Cardiac muscle cell (in vitro differentiated cells and primary cell): ENCODE data around the gene RNF212B. TPM values are rescaled to one million over a fixed set of nuclear protein-coding genes. Genes with fewer than 3 reads are reported as not detected.
A peak's percentile ranks its signal among the peaks of the same experiment; 100 is the strongest.

Experiments
- DNase-seq, 2 donors: peaks; one replicate each; pipeline versions ENCODE4 v3.0.0 to v3.0.0-alpha.2; 2010 to 2017; ENCODE audit warnings: low read depth in 1 of 2, low spot score in 1 of 2
- H3K27ac ChIP-seq: fragments of 200-600 bp; sonication (generic); 2 replicates; pipeline ENCODE4 v1.5.1; 2016
- H3K27me3 ChIP-seq: fragments of 200-600 bp; sonication (generic); 2 replicates; pipeline ENCODE4 v1.6.0; 2016; ENCODE audit warnings: control low read depth
- H3K36me3 ChIP-seq: fragments of 200-600 bp; sonication (generic); 2 replicates; pipeline ENCODE4 v1.5.1; 2016; ENCODE audit warnings: control low read depth
- H3K4me1 ChIP-seq: fragments of 200-600 bp; sonication (generic); 2 replicates; pipeline ENCODE4 v1.8.1; 2017; ENCODE audit warnings: low read depth, mild to moderate bottlenecking, mixed run types
- H3K4me3 ChIP-seq: fragments of 200-600 bp; sonication (generic); 2 replicates; pipeline ENCODE4 v1.5.1; 2016; ENCODE audit warnings: mild to moderate bottlenecking
- H3K9me3 ChIP-seq: fragments of 200-600 bp; sonication (generic); 2 replicates; pipeline ENCODE4 v1.5.1; 2017; ENCODE audit warnings: low read depth, mild to moderate bottlenecking, control low read depth
- CTCF ChIP-seq: IDR thresholded peaks from 2 replicates; pipeline ENCODE4 v1.5.1; 2012; ENCODE audit warnings: low read depth, mild to moderate bottlenecking, low read length
- polyA plus RNA-seq: library from polyadenylated mRNA; unstranded; fragments of >200 nt; fragmentation: Nextera tagmentation; extraction: Ambion mirVana; gene quantifications from 2 replicates; pipeline ENCODE4 v1.2.1, GENCODE V29; 2016
- total RNA-seq: library from RNA; depleted of rRNA; stranded (reverse); fragments of >200 nt; gene quantifications from 2 replicates; pipeline ENCODE4 v1.2.3, GENCODE V29; 2016

RNF212B gene
- total and polyA plus RNA-seq, 2 experiments from 2014 or later: not detected

GRCh38 chr14:23296012-23296777 lies 58.5 kb downstream of the RNF212B start:
- no peak overlapping the region for H3K27ac ChIP-seq
- peaks cover 16% of the 10 kb centered on the region for H3K36me3 ChIP-seq
- no peak overlapping the region for H3K4me3 ChIP-seq
- no peaks in the 10 kb centered on the region for H3K9me3 ChIP-seq
- TF ChIP-seq CTCF: no peak
- H3K4me1 ChIP-seq: peaks cover 23% of the 10 kb centered on the region
- peaks cover 2% of the 10 kb centered on the region for H3K27me3 ChIP-seq
- DNase-seq: no peak

- DNase-seq: no peak
- peaks cover 23% of the 10 kb centered on the region for H3K4me1 ChIP-seq
- TF ChIP-seq CTCF: no peak
- H3K4me3 ChIP-seq: no peak overlapping the region
- H3K9me3 ChIP-seq: no peaks in the 10 kb centered on the region
- no peak overlapping the region for H3K27ac ChIP-seq
- no peaks in the 10 kb centered on the region for H3K27me3 ChIP-seq
- peaks cover 16% of the 10 kb centered on the region for H3K36me3 ChIP-seq
Measured at GRCh38 chr14:23297096-23297495, 59.4 kb downstream of the RNF212B start.

- Histone ChIP-seq H3K27me3 (no peaks in the 10 kb centered on the region), H3K4me1 (peaks cover 23% of the 10 kb centered on the region), H3K9me3 (no peaks in the 10 kb centered on the region), H3K27ac (no peak overlapping the region), H3K36me3 (peaks cover 16% of the 10 kb centered on the region), H3K4me3 (no peak overlapping the region)
- DNase-seq: no peak
- TF ChIP-seq CTCF: no peak
Measured at GRCh38 chr14:23297611-23298277, 60.0 kb downstream of the RNF212B start.

GRCh38 chr14:23299211-23299957 lies 61.6 kb downstream of the RNF212B start:
- Histone ChIP-seq H3K4me3 (no peak overlapping the region), H3K9me3 (no peaks in the 10 kb centered on the region), H3K27me3 (no peaks in the 10 kb centered on the region), H3K36me3 (peaks cover 16% of the 10 kb centered on the region), H3K27ac (peak overlapping the region; percentile 98), H3K4me1 (peaks cover 23% of the 10 kb centered on the region)
- DNase-seq: peak; percentile 58 to 67
- TF ChIP-seq CTCF: peak; percentile 29

GRCh38 chr14:23299986-23300686 lies 62.4 kb downstream of the RNF212B start:
- Histone ChIP-seq H3K36me3 (peaks cover 16% of the 10 kb centered on the region), H3K4me1 (peaks cover 20% of the 10 kb centered on the region), H3K27me3 (no peaks in the 10 kb centered on the region), H3K9me3 (no peaks in the 10 kb centered on the region), H3K27ac (peak overlapping the region; percentile 98), H3K4me3 (peak overlapping the region; percentile 54)
- no peak for TF ChIP-seq CTCF
- DNase-seq: no peak
